IPS-18c (cell line): ENCODE data around the gene PSD4.

Experiments
- H3K4me3 ChIP-seq: 2 replicates; pipeline ENCODE4 v1.7.0; 2013; ENCODE audit warnings: low read depth, mild to moderate bottlenecking, low read length, moderate library complexity; ENCODE audit not compliant: insufficient read depth
- H3K9me3 ChIP-seq: one replicate; pipeline ENCODE4 v1.6.1; 2013; ENCODE audit warnings: mild to moderate bottlenecking, low read length, moderate library complexity; ENCODE audit not compliant: control insufficient read depth, insufficient read depth

PSD4 gene

DNA sequence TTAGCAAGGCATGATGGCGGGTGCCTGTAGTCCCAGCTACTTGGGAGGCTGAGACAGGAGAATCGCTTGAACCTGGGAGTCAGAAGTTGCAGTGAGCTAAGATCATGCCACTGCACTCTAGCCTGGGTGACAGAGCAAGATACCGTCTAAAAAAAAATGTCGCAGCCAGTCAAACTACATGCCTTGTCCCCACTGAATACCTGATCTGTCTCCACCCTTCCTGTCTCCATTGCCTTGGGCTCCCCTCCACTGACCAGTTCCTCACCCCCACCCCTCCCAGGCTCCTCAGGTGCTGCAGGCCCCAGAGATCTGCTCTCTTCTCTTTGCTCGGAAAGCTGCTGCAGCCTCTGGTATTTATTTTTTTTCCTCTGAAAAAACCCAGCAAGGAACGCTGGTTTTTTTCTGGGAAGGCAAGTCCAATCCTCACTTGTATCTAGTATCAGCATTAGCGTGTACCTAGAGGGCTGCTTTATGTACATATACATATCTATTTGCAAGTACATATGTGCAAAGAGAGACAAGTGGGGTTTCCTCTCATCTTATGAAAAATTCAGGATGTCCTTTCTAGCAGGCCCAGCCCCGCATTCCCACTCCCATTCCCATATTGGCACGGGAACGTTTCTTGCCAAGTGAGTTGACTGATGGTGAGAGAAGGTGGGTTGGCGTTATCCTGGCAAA is 4.4 kb downstream of the PSD4 start:
- Histone ChIP-seq H3K4me3 (no peak overlapping the region), H3K9me3 (no peaks in the 10 kb centered on the region)

DNA sequence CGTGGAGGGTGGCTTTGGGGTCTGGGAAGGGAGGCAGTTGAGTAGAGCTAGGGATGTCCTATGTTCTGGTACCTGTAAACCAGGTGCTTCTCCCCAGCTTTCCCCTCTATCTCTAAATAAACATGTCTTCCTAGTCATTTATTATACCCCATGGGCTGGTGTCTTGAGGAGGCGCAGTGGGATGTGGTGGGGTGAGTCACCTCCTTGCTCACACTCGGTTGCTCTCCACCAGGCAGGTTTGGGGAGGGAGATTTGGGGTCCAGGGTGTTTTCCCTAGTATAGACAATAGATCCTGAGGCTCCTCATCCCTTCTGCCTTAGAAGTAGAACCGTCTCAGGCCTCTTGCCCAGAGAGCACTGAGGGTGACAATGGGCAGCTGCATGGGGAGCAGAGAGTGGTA is 5.1 kb downstream of the PSD4 start:
- H3K4me3 ChIP-seq = no peak overlapping the region
- no peaks in the 10 kb centered on the region for H3K9me3 ChIP-seq

DNA sequence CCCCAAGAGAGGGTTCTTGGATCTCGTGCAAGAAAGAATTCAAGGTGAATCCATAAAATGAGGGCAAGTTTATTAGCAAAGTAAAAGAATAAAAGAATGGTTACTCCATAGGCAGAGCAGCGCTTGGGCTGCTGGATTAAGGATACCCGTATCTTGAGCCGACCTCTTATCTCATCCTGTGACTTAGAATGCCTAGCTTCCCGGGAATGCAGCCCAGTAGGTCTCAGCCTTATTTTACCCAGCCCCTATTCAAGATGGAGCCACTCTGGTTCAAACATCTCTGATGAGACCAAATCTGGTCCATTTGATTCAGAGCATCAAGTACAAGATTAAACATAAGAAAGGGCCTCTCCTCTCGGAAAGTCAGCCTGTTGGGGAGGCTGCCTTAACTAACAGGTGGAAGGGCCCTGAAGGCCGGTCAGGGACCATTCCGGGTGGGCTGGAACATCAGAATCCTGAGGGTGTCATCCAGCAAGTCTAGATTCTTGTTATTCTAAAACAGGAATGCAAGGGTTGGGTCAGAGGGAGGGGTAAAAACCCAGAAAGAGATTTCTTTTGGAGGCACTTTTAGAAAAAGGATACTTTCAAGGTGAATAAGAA is 5.8 kb downstream of the PSD4 start:
- Histone ChIP-seq H3K4me3 (no peak overlapping the region), H3K9me3 (no peaks in the 10 kb centered on the region)

DNA sequence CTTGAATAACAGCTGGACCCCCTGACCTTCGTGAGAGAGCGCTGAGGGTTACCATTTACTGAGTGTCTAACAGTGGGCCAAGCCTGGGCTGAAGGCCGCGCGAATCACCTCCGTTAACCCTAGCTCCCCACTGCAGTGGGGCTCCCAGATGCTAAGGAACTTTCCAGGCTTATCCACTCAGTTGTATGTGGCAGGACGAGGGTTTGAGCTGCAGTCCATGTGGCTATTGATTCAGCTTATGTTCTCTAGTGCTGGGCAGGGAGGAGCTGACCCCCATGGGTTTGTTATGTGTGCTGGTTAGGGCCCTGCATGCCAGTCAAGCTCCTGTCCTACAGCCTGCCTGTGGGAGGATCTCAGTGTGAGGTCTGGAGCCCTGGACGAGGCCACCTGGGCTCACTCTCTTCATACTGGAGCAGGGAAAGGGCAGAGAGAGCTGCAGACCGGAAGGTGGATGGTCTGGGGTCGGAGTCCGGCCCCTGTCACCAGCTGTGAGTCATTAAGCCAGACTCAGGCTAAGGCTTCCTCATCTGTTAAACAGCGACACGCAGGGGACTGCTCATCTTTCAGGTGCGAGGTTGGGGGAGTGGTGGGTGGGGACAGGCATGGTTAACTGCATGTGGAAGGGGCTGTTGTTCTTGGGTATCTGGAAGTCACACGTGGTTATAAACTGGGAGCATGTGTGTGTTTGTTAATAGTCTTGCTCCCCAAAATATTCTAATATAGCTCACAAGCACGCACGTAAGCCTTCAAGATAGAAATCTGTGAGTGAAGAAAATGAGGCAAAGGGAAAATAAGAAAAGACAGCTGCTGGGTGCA is 6.6 kb downstream of the PSD4 start:
- Histone ChIP-seq H3K4me3 (no peak overlapping the region), H3K9me3 (no peaks in the 10 kb centered on the region)

DNA sequence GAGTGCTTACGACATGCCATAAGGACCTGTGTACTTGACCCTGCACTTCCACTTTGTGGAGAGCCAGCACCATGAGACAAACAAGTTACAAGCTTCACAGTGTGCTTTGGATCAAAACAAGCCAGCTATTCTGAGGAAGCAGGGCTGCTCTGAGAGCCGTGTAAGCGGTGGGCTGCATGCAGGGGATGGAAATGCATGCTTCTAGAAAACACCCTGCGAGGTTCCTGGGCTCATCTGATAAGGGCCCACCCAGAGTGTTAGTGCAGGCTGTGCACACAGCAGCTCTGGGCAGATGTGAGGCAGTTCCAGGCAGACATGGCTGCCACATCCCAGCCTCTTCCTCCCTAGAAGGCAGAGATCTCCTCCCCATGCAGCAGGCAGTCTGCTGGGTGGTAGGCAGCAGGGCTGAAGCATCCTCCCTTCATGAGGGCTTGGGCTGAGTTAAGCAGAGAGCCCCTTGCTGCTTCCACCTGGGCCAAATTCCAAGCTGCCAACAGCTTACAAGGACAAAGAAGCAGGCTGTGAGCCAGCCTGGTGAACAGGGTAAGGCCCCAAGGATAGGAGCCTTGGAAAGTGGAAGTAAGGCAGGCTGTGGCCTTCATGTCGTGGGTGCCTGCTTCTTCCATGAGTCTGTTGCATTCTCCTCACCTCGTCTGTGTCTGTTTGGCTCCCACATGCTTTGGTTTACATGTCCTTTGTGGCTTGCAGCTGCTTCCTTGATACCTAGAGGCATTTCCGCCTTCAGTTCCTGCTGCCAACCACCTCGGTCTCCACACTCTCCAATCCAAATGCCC is 7.7 kb downstream of the PSD4 start:
- no peak overlapping the region for H3K4me3 ChIP-seq

DNA sequence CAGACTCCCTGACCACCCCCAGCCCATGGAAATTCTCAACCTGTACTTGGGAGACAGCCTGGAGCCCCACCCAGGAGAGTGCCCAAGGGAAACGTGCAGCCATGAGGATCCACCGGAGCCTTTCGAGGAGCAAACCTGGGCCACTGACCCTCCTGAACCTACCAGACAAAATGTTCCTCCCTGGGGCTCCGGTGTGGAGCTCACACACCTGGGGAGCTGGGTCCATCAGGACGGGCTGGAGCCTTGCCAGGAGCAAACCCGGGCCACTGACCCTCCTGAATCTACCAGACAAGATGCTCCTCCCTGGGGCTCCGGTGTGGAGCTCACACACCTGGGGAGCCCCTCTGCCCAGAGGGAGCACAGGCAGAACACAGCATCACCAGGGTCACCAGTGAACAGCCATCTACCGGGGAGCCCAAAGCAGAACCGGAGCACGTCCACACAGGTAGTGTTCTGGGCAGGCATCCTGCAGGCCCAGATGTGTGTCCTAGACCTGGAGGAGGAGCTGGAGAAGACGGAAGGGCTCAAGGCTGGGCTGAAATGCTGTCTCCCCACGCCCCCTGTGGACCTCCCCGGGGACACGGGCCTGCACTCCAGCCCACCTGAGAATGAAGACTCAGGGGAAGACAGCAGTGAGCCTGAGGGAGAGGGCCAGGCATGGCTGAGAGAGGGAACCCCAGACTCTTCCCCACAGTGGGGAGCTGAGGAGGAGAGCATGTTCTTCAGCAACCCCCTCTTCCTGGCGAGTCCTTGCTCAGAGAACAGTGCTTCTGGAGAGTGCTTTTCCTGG is 8.9 kb downstream of the PSD4 start:
- no peak overlapping the region for H3K4me3 ChIP-seq
- no peaks in the 10 kb centered on the region for H3K9me3 ChIP-seq

More for the DNA sequence above, 7.7 kb downstream of the PSD4 start:
- no peaks in the 10 kb centered on the region for H3K9me3 ChIP-seq

DNA sequence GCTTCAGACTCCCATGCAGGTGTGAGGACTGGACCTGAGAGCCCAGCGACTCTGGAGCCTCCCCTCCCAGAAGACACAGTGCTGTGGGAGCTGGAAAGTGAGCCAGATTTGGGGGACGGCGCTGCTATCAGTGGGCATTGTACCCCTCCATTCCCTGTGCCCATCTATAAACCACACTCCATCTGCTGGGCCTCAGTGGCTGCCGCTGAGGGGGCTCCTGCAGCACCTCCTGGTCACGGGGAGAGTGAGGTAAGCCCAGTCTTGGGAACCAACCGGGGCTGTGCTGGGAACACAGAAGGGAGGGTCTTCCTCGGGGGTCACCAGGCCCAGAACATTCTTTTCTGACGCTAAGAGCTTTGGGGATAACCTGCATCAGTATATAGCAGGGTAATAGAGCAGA is 9.5 kb downstream of the PSD4 start:
- Histone ChIP-seq H3K4me3 (no peak overlapping the region), H3K9me3 (no peaks in the 10 kb centered on the region)

DNA sequence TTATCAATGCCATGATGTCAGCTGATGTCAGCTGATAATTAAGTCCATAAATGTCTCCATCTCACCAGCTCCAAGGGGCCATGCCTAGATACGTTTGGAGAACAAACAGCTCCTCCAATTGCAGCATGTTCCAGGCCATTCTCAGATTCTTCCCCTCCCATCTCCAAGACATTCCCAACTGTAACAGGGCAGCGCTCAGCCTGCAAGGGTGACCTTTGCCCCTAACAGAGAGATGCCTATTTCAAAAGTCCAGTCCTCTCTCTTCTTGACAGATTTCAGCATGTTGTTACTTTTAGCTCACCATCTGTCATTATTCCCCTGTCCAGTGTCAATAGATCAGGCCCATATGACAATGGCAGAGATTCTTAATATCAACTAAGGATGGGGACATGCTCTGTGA is 9.9 kb downstream of the PSD4 start:
- Histone ChIP-seq H3K9me3 (no peaks in the 10 kb centered on the region), H3K4me3 (no peak overlapping the region)

DNA sequence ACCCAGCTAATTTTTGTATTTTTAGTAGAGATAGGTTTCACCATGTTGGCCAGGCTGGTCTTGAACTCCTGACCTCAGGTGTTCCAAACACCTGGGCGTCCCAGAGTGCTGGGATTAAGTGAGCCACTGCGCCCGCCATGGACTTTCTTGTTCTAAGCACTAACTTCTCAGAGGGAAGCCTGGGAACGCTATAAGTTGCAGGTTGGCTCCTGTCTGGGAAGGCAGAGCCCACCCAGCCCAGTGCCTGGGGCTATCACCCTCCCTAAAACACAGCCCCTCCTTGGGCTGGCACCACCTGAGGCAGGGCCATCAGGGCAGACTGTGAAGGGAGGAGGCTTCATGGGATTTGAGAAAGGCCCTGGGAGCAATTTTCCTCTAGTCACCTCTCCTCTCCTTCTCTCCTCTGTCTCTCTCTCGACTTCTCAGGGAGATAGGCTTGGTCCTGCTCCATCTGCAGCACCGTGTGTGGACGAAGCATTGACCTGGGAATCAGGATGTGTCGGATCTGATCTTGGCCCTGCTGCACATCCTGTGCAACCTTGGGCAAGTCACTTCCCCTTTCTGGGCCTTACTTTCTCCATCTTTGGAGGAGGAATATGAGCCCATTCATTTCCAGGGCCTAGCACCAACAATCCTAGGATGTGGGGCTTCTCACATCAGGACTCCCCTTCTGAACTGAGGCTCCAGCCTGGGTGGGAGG is 10.9 kb downstream of the PSD4 start:
- no peak overlapping the region for H3K4me3 ChIP-seq
- H3K9me3 ChIP-seq = no peaks in the 10 kb centered on the region

DNA sequence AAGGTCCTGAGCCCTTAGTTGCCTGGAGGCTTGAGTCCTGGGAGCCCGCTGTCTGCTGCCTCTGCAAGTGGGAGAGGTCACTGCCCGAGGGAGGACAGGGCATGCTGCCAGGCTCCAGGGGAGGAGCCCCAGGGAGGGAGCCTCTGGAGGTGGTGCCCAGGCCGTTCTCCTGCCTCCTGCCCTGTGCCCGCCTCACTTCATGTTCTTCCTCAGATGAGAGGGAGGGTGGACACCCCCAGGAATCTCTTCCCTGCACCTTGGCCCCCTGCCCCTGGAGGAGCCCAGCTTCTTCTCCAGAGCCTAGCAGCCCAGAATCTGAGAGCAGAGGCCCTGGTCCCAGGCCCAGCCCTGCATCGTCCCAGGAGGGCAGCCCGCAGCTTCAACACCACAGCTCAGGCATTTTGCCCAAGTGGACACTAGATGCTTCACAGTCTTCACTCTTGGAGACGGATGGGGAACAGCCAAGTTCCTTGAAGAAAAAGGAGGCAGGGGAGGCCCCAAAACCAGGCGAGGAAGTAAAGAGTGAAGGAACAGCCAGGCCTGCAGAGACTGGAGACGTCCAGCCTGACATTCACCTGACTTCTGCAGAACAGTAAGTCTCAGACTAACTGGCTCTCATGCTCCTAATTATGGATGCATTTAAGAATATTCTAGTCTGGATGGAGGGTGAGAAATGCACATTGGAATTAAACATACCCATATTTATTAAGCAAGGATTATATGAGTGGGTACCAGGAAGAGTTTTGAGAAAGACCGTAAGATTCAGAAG is 12.1 kb downstream of the PSD4 start:
- no peak overlapping the region for H3K4me3 ChIP-seq
- no peaks in the 10 kb centered on the region for H3K9me3 ChIP-seq

DNA sequence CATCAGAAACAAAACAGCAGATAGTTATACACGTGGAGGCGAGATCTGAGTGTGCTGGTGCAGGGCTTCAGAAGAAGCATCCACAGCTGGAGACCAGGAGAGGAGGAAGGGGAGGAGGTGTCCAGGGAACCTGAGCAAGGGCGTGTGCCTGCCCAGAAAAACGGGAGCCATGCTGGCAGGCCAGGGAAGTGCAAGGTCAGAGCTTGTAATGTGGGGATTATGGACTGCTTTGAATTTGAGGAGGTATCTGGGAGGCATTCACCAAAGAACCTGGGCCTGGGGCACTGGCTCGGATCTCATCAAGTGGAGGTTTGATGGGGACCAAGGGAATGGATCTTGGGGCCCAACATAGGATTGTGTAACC is 12.6 kb downstream of the PSD4 start:
- Histone ChIP-seq H3K4me3 (no peak overlapping the region), H3K9me3 (no peaks in the 10 kb centered on the region)

DNA sequence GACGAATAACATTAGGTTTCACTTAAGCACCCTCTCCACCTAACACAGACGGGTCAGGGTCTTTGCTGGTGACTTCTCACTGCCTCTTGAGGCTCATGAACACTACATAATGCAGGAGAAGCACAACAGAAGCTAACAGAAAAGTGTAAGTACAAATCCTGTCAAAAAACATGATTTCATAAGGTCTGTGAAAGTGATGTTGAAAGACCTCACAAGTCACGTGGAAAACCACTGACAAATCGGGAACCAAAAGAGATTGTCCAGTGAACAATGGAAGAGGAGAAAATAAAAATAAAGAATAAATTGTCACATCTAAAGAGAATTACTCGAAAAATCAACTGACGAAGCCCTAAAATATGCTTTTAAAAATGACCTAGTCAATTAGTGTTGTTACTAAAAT is 14.0 kb downstream of the PSD4 start:
- Histone ChIP-seq H3K4me3 (no peak overlapping the region), H3K9me3 (no peaks in the 10 kb centered on the region)

DNA sequence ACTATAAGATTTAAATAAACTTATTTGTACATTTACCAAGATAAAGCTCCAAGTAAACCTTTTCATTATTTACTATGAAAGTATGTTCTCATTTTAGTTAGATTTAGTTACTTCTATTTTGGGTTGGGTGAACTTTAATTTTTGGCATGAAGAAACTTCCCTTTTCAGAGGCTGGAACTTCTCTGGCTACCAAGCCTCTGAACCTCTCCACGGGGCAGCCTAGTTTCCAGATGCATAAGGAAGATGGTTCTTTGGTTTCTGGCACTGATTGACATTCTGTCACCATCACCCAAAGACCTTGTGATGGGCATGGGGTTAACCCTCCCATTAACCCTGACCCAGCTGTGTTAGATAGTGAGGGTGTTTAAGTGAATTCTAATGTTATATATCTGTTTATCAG is 17.1 kb downstream of the PSD4 start:
- no peak overlapping the region for H3K4me3 ChIP-seq
- H3K9me3 ChIP-seq = no peaks in the 10 kb centered on the region

DNA sequence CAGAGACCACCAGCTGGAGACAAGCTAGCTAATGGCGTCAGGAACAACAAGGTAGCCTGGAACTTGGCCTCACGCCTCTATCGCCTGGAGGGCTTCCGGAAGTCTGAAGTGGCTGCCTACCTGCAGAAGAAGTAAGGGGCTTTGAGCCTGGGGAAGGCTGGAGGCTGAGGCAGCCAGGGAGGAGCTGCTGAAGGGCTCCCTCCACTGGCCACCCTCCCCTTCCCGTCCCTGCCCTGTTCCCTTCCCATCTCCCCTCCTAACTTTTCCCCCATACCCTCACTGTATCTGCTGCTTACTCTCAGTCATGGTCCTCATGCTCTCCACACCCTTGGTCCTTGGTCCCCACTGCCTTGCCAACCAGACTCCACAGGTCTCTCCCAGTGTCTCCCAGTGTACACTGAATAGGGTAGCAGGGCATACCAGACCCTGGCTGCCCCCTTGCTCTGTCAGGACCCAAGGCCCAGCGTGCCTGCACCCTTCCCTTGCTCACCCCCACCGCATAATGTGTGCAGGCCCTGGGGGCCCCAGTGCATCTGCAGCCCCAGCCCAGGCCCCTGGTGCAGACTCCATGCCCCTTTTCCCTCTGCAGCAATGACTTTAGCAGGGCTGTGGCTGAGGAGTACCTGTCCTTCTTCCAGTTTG is 18.8 kb downstream of the PSD4 start:
- H3K4me3 ChIP-seq = no peak overlapping the region
- no peaks in the 10 kb centered on the region for H3K9me3 ChIP-seq

DNA sequence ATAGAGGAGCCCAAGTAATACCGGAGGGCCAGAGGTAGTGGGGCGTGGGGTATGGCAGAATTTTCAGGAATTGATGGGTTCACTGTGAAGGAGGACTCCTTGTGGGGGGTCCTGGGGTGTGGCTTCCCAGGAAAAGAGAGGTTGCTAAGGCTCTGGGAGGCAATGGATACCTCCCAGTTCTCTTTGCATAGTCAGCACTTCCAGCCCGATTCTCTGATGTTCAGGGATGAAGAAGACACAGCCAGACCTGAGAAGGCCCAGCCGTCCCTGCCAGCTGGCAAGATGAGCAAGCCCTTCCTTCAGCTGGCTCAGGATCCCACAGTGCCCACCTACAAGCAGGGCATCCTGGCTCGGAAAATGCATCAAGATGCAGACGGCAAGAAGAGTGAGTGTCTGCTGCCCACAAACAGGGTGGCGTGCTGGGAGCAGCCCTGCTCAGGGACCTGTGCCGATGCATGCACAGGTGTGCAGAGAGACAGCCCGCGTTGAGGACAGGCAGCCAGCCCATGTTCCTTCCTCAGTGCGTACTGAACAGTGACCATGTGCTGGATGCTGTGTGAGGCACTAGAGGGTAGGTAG is 22.2 kb downstream of the PSD4 start:
- H3K9me3 ChIP-seq = no peaks in the 10 kb centered on the region
- no peak overlapping the region for H3K4me3 ChIP-seq
